Prostate gland (tissue), 2 donors: ENCODE data around the gene DGKG. TPM values are rescaled to one million over a fixed set of nuclear protein-coding genes. Genes with fewer than 3 reads are reported as not detected.

ENCODE experiments used
- DNase-seq: peaks from one replicate; pipeline ENCODE4 v3.0.0-alpha.2; 2019; ENCODE audit warnings: low spot score
- H3K27ac ChIP-seq, 2 donors: fragments of 200-600 bp; sonication (generic); 2 replicates each; pipeline ENCODE4 v1.5.1; 2017 to 2019
- H3K27me3 ChIP-seq: fragments of 200-600 bp; sonication (generic); replicated peaks from 2 replicates; pipeline ENCODE4 v1.5.1; 2019; ENCODE audit not compliant: insufficient read depth
- H3K36me3 ChIP-seq, 2 donors: fragments of 200-600 bp; sonication (generic); 1 replicate in 1 of 2; 2 replicates in 1 of 2; pipeline versions ENCODE4 v1.5.1 to v1.8.1; 2017 to 2019
- H3K4me1 ChIP-seq: fragments of 200-600 bp; sonication (generic); replicated peaks from 2 replicates; pipeline ENCODE4 v1.5.1; 2019
- H3K4me3 ChIP-seq, 2 donors: fragments of 200-600 bp; sonication (generic); 2 replicates each; pipeline ENCODE4 v1.5.1; 2017 to 2019
- H3K9me3 ChIP-seq: fragments of 200-600 bp; sonication (generic); 2 replicates; pipeline ENCODE4 v1.5.1; 2017
- CTCF ChIP-seq, 4 experiments: fragments of 200-600 bp in 2 of 4; fragments of 450-650 bp in 2 of 4; sonication (generic) in 2 of 4; IDR thresholded peaks; 1 replicate in 3 of 4; 2 replicates in 1 of 4; pipeline ENCODE4 v1.5.1; 2016 to 2019; ENCODE audit warnings: antibody characterized with exemption in 4 of 4, mild to moderate bottlenecking in 2 of 4, moderate library complexity in 2 of 4
- POLR2A ChIP-seq: fragments of 450-650 bp; IDR thresholded peaks from one replicate; pipeline ENCODE4 v1.6.1; 2016; ENCODE audit warnings: antibody characterized with exemption, mild to moderate bottlenecking
- POLR2AphosphoS5 ChIP-seq: sonication (generic); formaldehyde crosslinking; IDR thresholded peaks from one replicate; pipeline ENCODE4 v1.6.1; 2017; ENCODE audit warnings: antibody characterized with exemption
- WGBS: methylation state at CpG from one replicate; pipeline ENCODE4 v1.1.5; 2018; 5-methylcytosine and 5-hydroxymethylcytosine counted together
- intact Hi-C: fragments of 100-400 bp; cut with DNase I; formaldehyde crosslinking; loops from one replicate; pipeline ENCODE4 v1.14.2; 2022
- total RNA-seq, 2 donors: library from RNA; depleted of rRNA; stranded (reverse); fragments of >200 nt; gene quantifications; one replicate each; pipeline ENCODE4 v1.1.0, GENCODE V29; 2016

The DGKG gene
- total RNA-seq, 2 donors from 2014 or later, result 1.2 to 2.2 TPM

- H3K27ac ChIP-seq, result no peak overlapping the region
Measured at GRCh38 chr3:186137051-186137685, 224.9 kb downstream of the DGKG start.

GRCh38 chr3:186133980-186134379 is 228.1 kb downstream of the DGKG start:
- Histone ChIP-seq H3K36me3 (no peaks in the 10 kb centered on the region), H3K9me3 (no peaks in the 10 kb centered on the region), H3K27ac (no peak overlapping the region), H3K4me1 (no peaks in the 10 kb centered on the region), H3K27me3 (no peaks in the 10 kb centered on the region), H3K4me3 (no peak overlapping the region)
- no peak for TF ChIP-seq POLR2A
- no peak for TF ChIP-seq POLR2AphosphoS5
- TF ChIP-seq CTCF (IDR thresholded peaks at IDR 0.05), result no peak
- no peak for DNase-seq
- 65% methylated on average over 5 of the region's 5 CpGs for WGBS
- intact Hi-C loops, result no loop called here

More at GRCh38 chr3:186137051-186137685, 224.9 kb downstream of the DGKG start:
- no peaks in the 10 kb centered on the region for H3K4me1 ChIP-seq
- WGBS, result 87% methylated on average over 15 of the region's 15 CpGs
- no peak for DNase-seq
- no peaks in the 10 kb centered on the region for H3K9me3 ChIP-seq
- TF ChIP-seq CTCF (IDR thresholded peaks at IDR 0.05) (no peak), POLR2AphosphoS5 (no peak), POLR2A (no peak)
- no peaks in the 10 kb centered on the region for H3K36me3 ChIP-seq
- H3K27me3 ChIP-seq, result no peaks in the 10 kb centered on the region
- intact Hi-C loops, result no loop called here
- H3K4me3 ChIP-seq, result no peak overlapping the region

GRCh38 chr3:186132487-186132886 is 229.5 kb downstream of the DGKG start:
- H3K27ac ChIP-seq, result no peak overlapping the region
- TF ChIP-seq POLR2A, result no peak
- intact Hi-C loops, result no loop called here
- H3K9me3 ChIP-seq, result no peaks in the 10 kb centered on the region
- no peak for DNase-seq
- no peak overlapping the region for H3K4me3 ChIP-seq
- no peaks in the 10 kb centered on the region for H3K27me3 ChIP-seq
- 97% methylated on average over 2 of the region's 2 CpGs for WGBS
- H3K36me3 ChIP-seq, result no peaks in the 10 kb centered on the region
- H3K4me1 ChIP-seq, result no peaks in the 10 kb centered on the region

GRCh38 chr3:186129206-186129605 is 232.8 kb downstream of the DGKG start:
- Histone ChIP-seq H3K4me1 (peaks cover 9% of the 10 kb centered on the region), H3K27ac (no peak overlapping the region), H3K27me3 (no peaks in the 10 kb centered on the region), H3K4me3 (no peak overlapping the region), H3K36me3 (no peaks in the 10 kb centered on the region), H3K9me3 (no peaks in the 10 kb centered on the region)
- intact Hi-C loops, result no loop called here
- no peak for DNase-seq
- no peak for TF ChIP-seq POLR2AphosphoS5
- TF ChIP-seq POLR2A, result no peak
- no peak for TF ChIP-seq CTCF (IDR thresholded peaks at IDR 0.05)
- WGBS, result 78% methylated on average over 4 of the region's 4 CpGs

- H3K36me3 ChIP-seq, result no peaks in the 10 kb centered on the region
- intact Hi-C loops, result no loop called here
- TF ChIP-seq CTCF (IDR thresholded peaks at IDR 0.05) (no peak), POLR2A (no peak)
- H3K4me1 ChIP-seq, result peaks cover 12% of the 10 kb centered on the region
- H3K27ac ChIP-seq, result no peak overlapping the region
- no peaks in the 10 kb centered on the region for H3K9me3 ChIP-seq
- 80% methylated on average over 8 of the region's 8 CpGs for WGBS
- no peak overlapping the region for H3K4me3 ChIP-seq
- no peaks in the 10 kb centered on the region for H3K27me3 ChIP-seq
- DNase-seq, result no peak
Measured at GRCh38 chr3:186128158-186128557, 233.9 kb downstream of the DGKG start.
